IMR-90 (cell line): ENCODE measurements around the gene TNKS2. TPM values are rescaled to one million over a fixed set of nuclear protein-coding genes. Genes with fewer than 3 reads are reported as not detected.

Experiments used
- ATAC-seq: fragments of 200-7000 bp; cut with Tn5 transposase; 2 replicates; pipeline ENCODE4 v1.9.1; 2020; ENCODE audit warnings: low read depth, mild to moderate bottlenecking, moderate library complexity
- BruUV-seq: library from RNA; stranded (reverse); fragments of 400-500 nt; replicated peaks from 2 replicates; lab custom pipeline; 2021; lab: Mats Ljungman, UMichigan
- CTCF ChIA-PET: fragments of 300-600 bp; formaldehyde crosslinking; extraction: SDS; loops from one replicate; lab custom pipeline; 2021; ENCODE audit warnings: antibody characterized with exemption; lab: Yijun Ruan, JAX
- POLR2A ChIA-PET: fragments of 300-600 bp; sonication (Branson Sonifier 250); formaldehyde crosslinking; loops from one replicate; lab custom pipeline; 2022; ENCODE audit warnings: antibody characterized with exemption; ENCODE audit not compliant: unreplicated experiment; lab: Charles Lee
- DNase-seq: peaks from one replicate; pipeline ENCODE4 v3.0.0; 2013
- H2AFZ ChIP-seq: replicated peaks from 2 replicates; pipeline ENCODE3; 2013; ENCODE audit warnings: low read length, mild to moderate bottlenecking; ENCODE audit not compliant: poor library complexity
- H2AK5ac ChIP-seq: 2 replicates; pipeline ENCODE4 v1.6.1; 2013; ENCODE audit warnings: low read depth, low read length, inconsistent platforms
- H2AK9ac ChIP-seq: replicated peaks from 2 replicates; pipeline ENCODE3; 2013; ENCODE audit warnings: mild to moderate bottlenecking, low read depth, low read length, moderate library complexity; ENCODE audit not compliant: poor library complexity
- H2BK120ac ChIP-seq: 2 replicates; pipeline ENCODE4 v1.6.1; 2013; ENCODE audit warnings: low read depth, low read length, inconsistent platforms
- H2BK15ac ChIP-seq: 3 replicates; pipeline ENCODE4 v1.6.1; 2013; ENCODE audit warnings: low read depth, low read length, inconsistent platforms
- H2BK20ac ChIP-seq: 2 replicates; pipeline ENCODE4 v1.6.1; 2013; ENCODE audit warnings: low read depth, mild to moderate bottlenecking, inconsistent platforms, low read length, moderate library complexity
- H2BK5ac ChIP-seq: 2 replicates; pipeline ENCODE4 v1.6.1; 2013; ENCODE audit warnings: mild to moderate bottlenecking, low read depth, low read length, inconsistent platforms; ENCODE audit not compliant: poor library complexity, severe bottlenecking
- H3K14ac ChIP-seq: replicated peaks from 2 replicates; pipeline ENCODE4 v1.6.1; 2013; ENCODE audit warnings: low read depth, low read length, inconsistent platforms
- H3K18ac ChIP-seq: 2 replicates; pipeline ENCODE4 v1.6.1; 2013; ENCODE audit warnings: low read depth, low read length, control low read depth
- H3K23ac ChIP-seq: 2 replicates; pipeline ENCODE4 v1.6.1; 2013; ENCODE audit warnings: low read depth, low read length, inconsistent platforms
- H3K27ac ChIP-seq: 2 replicates; pipeline ENCODE4 v1.5.1; 2013; ENCODE audit warnings: mild to moderate bottlenecking, control low read depth, low read length; ENCODE audit not compliant: insufficient read depth
- H3K27me3 ChIP-seq: 2 replicates; pipeline ENCODE4 v1.6.1; 2013; ENCODE audit warnings: low read length; ENCODE audit not compliant: control insufficient read depth, insufficient read depth
- H3K36me3 ChIP-seq: 2 replicates; pipeline ENCODE4 v1.6.1; 2013; ENCODE audit warnings: low read length, mixed read lengths; ENCODE audit not compliant: control insufficient read depth, insufficient read depth
- H3K4ac ChIP-seq: 2 replicates; pipeline ENCODE4 v1.6.1; 2013; ENCODE audit warnings: low read depth, low read length, inconsistent platforms
- H3K4me1 ChIP-seq: 2 replicates; pipeline ENCODE4 v1.6.1; 2013; ENCODE audit warnings: low read length, mixed read lengths; ENCODE audit not compliant: control insufficient read depth, insufficient read depth
- H3K4me2 ChIP-seq: 2 replicates; pipeline ENCODE4 v1.6.1; 2013; ENCODE audit warnings: low read depth, mild to moderate bottlenecking, control low read depth, low read length, moderate library complexity
- H3K4me3 ChIP-seq: 2 replicates; pipeline ENCODE4 v1.5.1; 2013; ENCODE audit warnings: low read depth, mild to moderate bottlenecking, control low read depth, low read length, moderate library complexity; ENCODE audit not compliant: insufficient read depth
- H3K56ac ChIP-seq: 2 replicates; pipeline ENCODE4 v1.6.1; 2013; ENCODE audit warnings: low read length, inconsistent platforms; ENCODE audit not compliant: insufficient read depth; ENCODE audit errors: extremely low read depth
- H3K79me1 ChIP-seq, 2 experiments: 2 replicates each; pipeline ENCODE4 v1.6.1; 2013; ENCODE audit warnings: low read length in 2 of 2, inconsistent platforms in 1 of 2, low read depth in 1 of 2
- H3K9ac ChIP-seq: 2 replicates; pipeline ENCODE4 v1.6.1; 2013; ENCODE audit warnings: low read depth, low read length, control low read depth
- H3K9me1 ChIP-seq: 2 replicates; pipeline ENCODE4 v1.6.1; 2013; ENCODE audit warnings: low read length, inconsistent platforms; ENCODE audit not compliant: insufficient read depth
- H3K9me3 ChIP-seq: 2 replicates; pipeline ENCODE4 v1.6.1; 2013; ENCODE audit warnings: low read length; ENCODE audit not compliant: control insufficient read depth, insufficient read depth
- H4K20me1 ChIP-seq: 2 replicates; pipeline ENCODE4 v1.6.1; 2013; ENCODE audit warnings: low read length, inconsistent platforms; ENCODE audit not compliant: insufficient read depth
- H4K5ac ChIP-seq: 2 replicates; pipeline ENCODE4 v1.6.1; 2013; ENCODE audit warnings: mild to moderate bottlenecking, low read depth, low read length, control low read depth
- H4K8ac ChIP-seq, 2 experiments: 2 replicates each; pipeline ENCODE4 v1.6.1; 2013; ENCODE audit warnings: low read depth in 2 of 2, low read length in 2 of 2, control low read depth in 1 of 2, inconsistent platforms in 1 of 2
- H4K91ac ChIP-seq: 2 replicates; pipeline ENCODE4 v1.6.1; 2013; ENCODE audit warnings: low read depth, low read length, inconsistent platforms; ENCODE audit not compliant: insufficient read depth
- CEBPB ChIP-seq: IDR thresholded peaks from 2 replicates; pipeline ENCODE4 v1.6.1; 2012; ENCODE audit warnings: low read depth, low read length, improper control_type of control experiment
- RCOR1 ChIP-seq: IDR thresholded peaks from 2 replicates; pipeline ENCODE4 v1.6.1; 2012; ENCODE audit warnings: mild to moderate bottlenecking, low read length, improper control_type of control experiment; ENCODE audit not compliant: insufficient replicate concordance
- WGBS, 2 experiments: methylation state at CpG; one replicate each; pipeline versions ENCODE4 v1.1.5 to v1.1.7; 2013; ENCODE audit warnings: missing lambda C conversion rate in 2 of 2; ENCODE audit not compliant: insufficient read length in 1 of 2; ENCODE audit errors: extremely low coverage in 2 of 2; 5-methylcytosine and 5-hydroxymethylcytosine counted together
- dilution Hi-C: fragments of 300-500 bp; cut with HindIII; formaldehyde crosslinking; loops from one replicate; pipeline ENCODE4 v1.14.3; 2018; ENCODE audit warnings: low sequenced_read_pairs; ENCODE audit not compliant: unreplicated experiment
- in situ Hi-C: fragments of 300-500 bp; cut with MboI; formaldehyde crosslinking; loops from 3 replicates; pipeline ENCODE4 v1.14.3; 2019; ENCODE audit warnings: low sequenced_read_pairs, inconsistent platforms, mixed read lengths
- intact Hi-C: fragments of 100-400 bp; cut with micrococcal nuclease; formaldehyde crosslinking; loops from 2 replicates; pipeline ENCODE4 v1.10.0; 2022
- polyA plus RNA-seq, 3 experiments: library from polyadenylated mRNA; depleted of rRNA; stranded (reverse); fragments of >200 nt; gene quantifications; 2 replicates each; pipeline ENCODE4 v1.2.3, GENCODE V29; 2012; ENCODE audit warnings: low replicate concordance in 1 of 3
- total RNA-seq: library from RNA; depleted of rRNA; stranded (reverse); fragments of >200 nt; gene quantifications from 2 replicates; pipeline ENCODE4 v1.2.3, GENCODE V29; 2012

The TNKS2 gene
- total and polyA plus RNA-seq, 2 of the 4 experiments (the other 2 are of a cell fraction): 17.0 to 41.4 TPM

- Histone ChIP-seq H3K27ac (no peak overlapping the region), H4K91ac (no peak overlapping the region), H3K79me1 (no peaks in the 10 kb centered on the region), H4K8ac (no peak overlapping the region), H4K5ac (no peak overlapping the region), H3K9ac (no peak overlapping the region), H3K23ac (no peak overlapping the region), H4K20me1 (no peaks in the 10 kb centered on the region), H3K4me1 (no peaks in the 10 kb centered on the region), H3K18ac (no peak overlapping the region), H2BK5ac (no peak overlapping the region), H3K4ac (no peak overlapping the region), H2BK120ac (no peak overlapping the region), H2BK15ac (no peak overlapping the region), H2AK9ac (no peak overlapping the region), H2AK5ac (no peak overlapping the region), H2AFZ (no peak overlapping the region), H3K9me3 (no peaks in the 10 kb centered on the region), H3K4me2 (no peak overlapping the region), H3K27me3 (no peaks in the 10 kb centered on the region; the same call in 1 of the 2 replicates), H3K14ac (no peak overlapping the region), H3K4me3 (no peak overlapping the region), H3K56ac (no peak overlapping the region), H3K36me3 (no peaks in the 10 kb centered on the region), H2BK20ac (no peak overlapping the region), H3K9me1 (no peaks in the 10 kb centered on the region)
- DNase-seq (no peak), ATAC-seq (no peak)
- BruUV-seq: no TSS peak
- TF ChIP-seq RCOR1: no peak
- TF ChIP-seq CEBPB: peak; percentile 66
- ChIA-PET POLR2A (no interaction called here), CTCF (interaction anchor here (1.4 kb wide), 1 partner anchor 8 kb away, joined by 4 read pairs; no protein-coding TSS in a partner anchor)
- dilution Hi-C loops (no loop called here), intact Hi-C loops (no loop called here), in situ Hi-C loops (no loop called here)
- WGBS, 2 experiments: no CpG with 5 or more reads among the region's 7 CpGs
Observed at GRCh38 chr10:91766676-91767075, 31.6 kb upstream of the TNKS2 start.
